Activated T-helper 1 cell treated with Interleukin-2 at 50 U/mL for 16 hours (primary cell): ENCODE measurements around the gene SCP2.
"Not testable (repeated sequence)": the region's sequence is repeated elsewhere in the genome, so short reads cannot be mapped to it uniquely, and the experiment has no call there.

Experiments
- DNase-seq: peaks from one replicate; pipeline ENCODE4 v3.0.0-alpha.2; 2020; ENCODE audit warnings: low read depth

SCP2 gene

DNA sequence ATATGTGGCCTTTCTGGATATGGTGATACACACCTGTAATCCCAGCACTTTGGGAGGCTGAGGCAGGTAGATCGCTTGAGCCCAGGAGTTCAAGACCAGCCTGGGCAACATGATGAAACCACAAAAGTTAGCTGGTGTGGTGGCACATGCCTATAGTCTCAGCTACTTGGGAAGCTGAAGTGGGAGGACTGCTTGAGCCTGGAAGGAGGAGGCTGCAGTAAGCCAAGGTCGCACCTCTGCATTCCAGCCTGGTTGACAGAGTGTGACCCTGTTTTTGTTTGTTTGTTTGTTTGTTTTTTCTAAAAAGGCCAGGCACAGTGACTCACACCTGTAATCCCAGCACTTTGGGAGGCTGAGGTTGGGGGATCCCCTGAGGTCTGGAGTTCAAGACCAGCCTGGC, 42.2 kb downstream of the SCP2 start:
- not testable (repeated sequence) for DNase-seq

- no peak for DNase-seq
Measured at GRCh38 chr1:52970149-52970548, 43.1 kb downstream of the SCP2 start.

GRCh38 chr1:52973841-52974240, 46.8 kb downstream of the SCP2 start:
- DNase-seq: no peak

- DNase-seq: no peak
Measured at GRCh38 chr1:52976183-52977035, 49.3 kb downstream of the SCP2 start.

DNA sequence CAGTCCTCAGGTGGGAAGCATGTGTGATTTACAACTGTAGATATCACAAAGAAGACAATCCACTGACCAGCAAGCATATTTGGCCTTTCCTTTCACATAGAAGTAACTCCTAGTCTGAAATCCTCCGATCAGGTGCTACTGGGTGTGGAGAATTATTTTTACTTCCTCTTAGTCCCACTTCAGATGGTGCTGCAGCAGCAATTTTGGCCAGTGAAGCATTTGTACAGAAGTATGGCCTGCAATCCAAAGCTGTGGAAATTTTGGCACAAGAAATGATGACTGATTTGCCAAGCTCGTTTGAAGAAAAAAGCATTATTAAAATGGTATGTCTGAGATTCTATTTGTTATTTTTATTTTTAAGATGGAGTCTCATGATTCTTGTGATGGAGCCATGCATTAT, 51.0 kb downstream of the SCP2 start:
- no peak for DNase-seq

GRCh38 chr1:52992733-52993132, 65.7 kb downstream of the SCP2 start:
- DNase-seq: not testable (repeated sequence)

DNA sequence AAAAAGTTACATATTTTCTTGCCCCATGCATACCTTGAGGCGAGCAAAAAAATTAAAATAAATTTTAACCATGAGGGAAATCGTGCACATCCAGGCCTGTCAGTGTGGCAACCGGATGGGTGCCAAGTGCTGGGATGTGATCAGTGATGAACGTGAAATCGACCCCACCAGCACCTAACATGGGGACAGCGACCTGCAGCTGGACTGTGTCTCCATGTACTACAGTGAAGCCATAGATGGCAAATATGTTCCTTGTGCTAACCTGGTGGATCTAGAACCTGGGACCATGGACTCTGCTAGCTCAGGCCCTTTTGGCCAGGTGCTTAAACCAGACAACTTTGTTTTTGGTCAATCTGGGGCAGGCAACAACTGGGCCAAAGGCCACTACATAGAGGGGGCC, 67.6 kb downstream of the SCP2 start:
- DNase-seq: no peak

- no peak for DNase-seq
Measured at GRCh38 chr1:52996653-52997052, 69.6 kb downstream of the SCP2 start.

DNA sequence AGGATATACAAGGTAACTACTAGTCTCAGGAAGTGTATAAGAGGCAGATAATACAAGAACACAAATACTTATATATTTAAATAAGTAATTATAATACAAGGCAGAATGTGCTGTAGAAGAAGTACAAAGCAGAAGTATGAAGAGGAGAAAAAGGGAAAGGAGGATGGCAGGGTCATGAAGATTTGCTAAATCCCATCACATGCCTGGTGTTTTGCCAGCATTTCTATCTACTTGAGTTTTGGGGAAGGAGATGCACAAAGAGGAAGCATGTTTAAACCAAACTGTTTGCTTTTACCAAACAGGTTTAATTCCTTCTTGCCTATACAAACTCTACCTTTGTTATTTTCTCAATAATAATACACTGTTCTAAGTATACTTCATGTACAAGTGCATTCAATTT, 74.1 kb downstream of the SCP2 start:
- DNase-seq: no peak

- DNase-seq: not testable (repeated sequence)
Measured at GRCh38 chr1:53006612-53007011, 79.5 kb downstream of the SCP2 start.

DNA sequence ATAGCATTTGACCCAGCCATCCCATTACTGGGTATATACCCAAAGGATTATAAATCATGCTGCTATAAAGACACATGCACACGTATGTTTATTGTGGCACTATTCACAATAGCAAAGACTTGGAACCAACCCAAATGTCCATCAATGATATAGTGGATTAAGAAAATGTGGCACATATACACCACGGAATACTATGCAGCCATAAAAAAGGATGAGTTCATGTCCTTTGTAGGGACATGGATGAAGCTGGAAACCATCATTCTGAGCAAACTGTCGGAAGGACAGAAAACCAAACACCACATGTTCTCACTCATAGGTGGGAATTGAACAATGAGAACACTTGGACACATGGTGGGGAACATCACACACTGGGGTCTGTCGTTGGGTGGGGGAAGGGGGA, 83.2 kb downstream of the SCP2 start:
- DNase-seq: not testable (repeated sequence)

- no peak for DNase-seq
Measured at GRCh38 chr1:53011175-53011574, 84.1 kb downstream of the SCP2 start.

DNA sequence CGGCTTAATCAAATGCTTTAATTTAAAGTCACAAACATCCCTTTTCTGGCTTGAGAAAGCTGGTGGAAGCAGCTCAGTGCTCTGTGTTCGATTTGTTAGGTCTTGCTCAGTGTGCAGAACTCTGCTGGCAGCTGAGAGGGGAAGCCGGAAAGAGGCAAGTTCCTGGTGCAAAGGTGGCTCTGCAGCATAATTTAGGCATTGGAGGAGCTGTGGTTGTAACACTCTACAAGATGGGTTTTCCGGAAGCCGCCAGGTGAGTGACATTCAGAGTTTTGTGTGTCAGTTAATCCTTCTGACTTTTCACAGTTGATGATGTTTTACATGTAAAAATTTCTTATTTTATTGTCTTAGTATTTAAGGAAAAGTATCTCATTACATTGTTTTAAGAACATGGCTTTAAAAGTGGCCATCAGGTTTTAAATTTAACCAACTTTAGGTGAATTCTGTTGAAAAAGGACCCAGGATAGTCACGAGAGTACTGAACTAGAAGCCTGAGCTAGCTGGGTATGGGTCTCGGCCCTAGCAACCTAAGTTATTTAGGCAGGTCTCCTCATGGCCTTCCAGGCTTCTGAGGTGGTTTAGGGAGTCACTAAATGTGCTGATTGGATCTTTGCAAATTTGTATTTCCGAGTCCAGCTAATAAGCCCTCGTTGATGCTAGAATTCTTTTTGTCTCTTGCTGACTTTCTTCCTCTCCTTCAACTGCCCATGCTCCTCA, 87.9 kb downstream of the SCP2 start:
- DNase-seq: peak; percentile 60

GRCh38 chr1:53015508-53015860, 88.4 kb downstream of the SCP2 start:
- DNase-seq: no peak

GRCh38 chr1:53016705-53017104, 89.6 kb downstream of the SCP2 start:
- no peak for DNase-seq

- DNase-seq: no peak
Measured at GRCh38 chr1:53020588-53020987, 93.5 kb downstream of the SCP2 start.

GRCh38 chr1:53022179-53022578, 95.1 kb downstream of the SCP2 start:
- no peak for DNase-seq

GRCh38 chr1:53023546-53023945, 96.5 kb downstream of the SCP2 start:
- no peak for DNase-seq

DNA sequence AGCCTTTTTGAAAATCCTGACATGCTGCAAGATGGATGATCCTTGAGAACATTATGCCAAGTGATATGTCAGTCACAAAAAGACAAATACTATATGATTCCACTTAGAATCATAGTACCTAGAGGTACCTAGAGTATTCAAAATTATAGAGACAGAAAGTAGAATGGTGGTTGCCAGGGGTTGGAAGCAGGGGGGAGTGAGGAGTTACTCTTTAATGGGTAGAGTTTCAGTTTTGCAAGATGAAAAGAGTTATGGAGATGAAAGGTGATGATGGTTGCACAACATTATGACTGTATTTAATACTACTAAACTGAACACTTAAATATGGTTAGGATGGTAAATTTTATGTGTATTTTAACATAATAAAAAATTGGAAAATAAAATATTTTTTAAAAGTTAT, 97.0 kb downstream of the SCP2 start:
- DNase-seq: no peak

- DNase-seq: no peak
Measured at GRCh38 chr1:53025034-53025768, 98.1 kb downstream of the SCP2 start.

DNA sequence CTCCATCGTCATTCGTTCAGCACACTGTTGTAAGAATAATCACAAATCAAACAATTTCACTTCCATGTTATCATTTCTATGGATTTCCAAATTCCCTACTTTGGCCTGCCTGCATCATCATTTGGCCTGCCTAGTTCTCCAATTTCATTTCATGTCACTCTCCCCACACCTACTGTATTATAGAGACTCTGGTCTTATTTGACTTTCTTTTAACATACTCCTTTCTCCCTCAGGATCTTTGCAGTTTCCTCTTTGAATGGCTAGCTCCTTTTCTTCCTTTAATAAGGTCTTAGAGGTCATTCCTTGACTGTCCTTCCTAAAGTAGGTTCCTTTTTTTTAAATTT, 98.7 kb downstream of the SCP2 start:
- DNase-seq: no peak

- DNase-seq: no peak
Measured at GRCh38 chr1:53026254-53026653, 99.2 kb downstream of the SCP2 start.

- DNase-seq: no peak
Measured at GRCh38 chr1:53031732-53032131, 104.7 kb downstream of the SCP2 start.
